ENCODE results near the gene QSOX1. TPM values are rescaled to one million over a fixed set of nuclear protein-coding genes. Genes with fewer than 3 reads are reported as not detected.

The QSOX1 gene
- total RNA-seq, 1 experiment from 2014 or later: 192 TPM

DNA sequence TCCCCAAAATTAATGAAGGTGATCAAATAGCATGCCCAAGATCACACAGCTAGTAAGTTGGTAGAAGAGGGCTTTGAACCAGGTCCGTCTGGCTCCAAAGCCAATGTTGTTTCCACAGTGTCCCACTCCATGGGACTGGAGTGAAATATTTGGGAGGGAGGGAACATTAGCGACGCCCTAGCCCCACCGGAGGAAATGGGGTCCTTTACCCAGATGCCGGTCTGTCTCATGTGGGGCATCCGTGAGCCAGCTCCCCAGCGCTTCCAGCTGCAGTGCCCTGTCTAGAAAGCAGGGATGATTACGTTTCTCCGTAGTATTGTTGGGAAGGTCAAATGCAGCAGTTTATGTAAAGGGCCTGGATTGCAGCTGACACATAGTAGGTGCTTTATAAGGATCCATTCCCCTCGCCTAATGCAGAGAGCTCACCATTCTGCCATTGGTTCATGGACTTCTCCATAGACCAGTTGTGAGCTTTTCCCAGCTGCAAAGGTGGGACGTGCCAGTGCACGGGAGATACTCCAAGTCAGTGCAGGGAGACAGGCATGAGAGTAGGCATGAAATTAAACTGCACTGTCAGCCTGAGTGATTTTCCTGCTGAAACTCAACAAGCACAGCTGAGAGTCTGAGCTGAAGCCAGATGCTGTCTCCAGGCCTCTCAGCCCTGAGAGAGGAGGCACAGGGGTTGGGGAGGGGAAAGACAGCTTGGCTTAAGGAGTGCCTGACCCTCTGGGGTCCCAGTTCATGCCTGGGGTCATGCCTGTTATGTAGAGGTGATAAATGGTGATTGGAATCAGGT lies 24.7 kb downstream of the QSOX1 start:
- Histone ChIP-seq H3K79me2 (ENCODE audit: low read length) (0 out of 2 replicates have a peak, but pooled peaks cover 1% of the 10 kb centered on the region), H3F3A (ENCODE audit: low read length, unreplicated experiment) (no peaks in the 10 kb centered on the region), H3K9me3 (ENCODE audit: low read length) (no peaks in the 10 kb centered on the region), H3K27me3 (ENCODE audit: low read length) (no peaks in the 10 kb centered on the region), H3K9me2 (replicated peaks; ENCODE audit: low read length) (no peaks in the 10 kb centered on the region), H3K36me3 (ENCODE audit: low read depth, low read length) (peaks cover 40% of the 10 kb centered on the region), H3K27ac (ENCODE audit: low read length) (no peak overlapping the region), H2AFZ (ENCODE audit: low read length) (no peak overlapping the region), H4K20me1 (ENCODE audit: low read length) (no peaks in the 10 kb centered on the region; the same call in 1 of the 2 replicates), H3K9ac (ENCODE audit: low read length) (no peak overlapping the region), H3K4me2 (ENCODE audit: low read length) (no peak overlapping the region), H3K4me3 (ENCODE audit: low read length) (no peak overlapping the region), H3K4me1 (ENCODE audit: insufficient read depth, low read length) (no peaks in the 10 kb centered on the region)
- no peak for TF ChIP-seq CTCF (conservative IDR thresholded peaks at IDR 0.05; ENCODE audit: low read depth, low read length)
- no peak for TF ChIP-seq EZH2phosphoT487 (IDR thresholded peaks at IDR 0.05; ENCODE audit: borderline replicate concordance, low read length)
- TF ChIP-seq EZH2 (IDR thresholded peaks at IDR 0.05; ENCODE audit: low read length, unreplicated experiment): no peak
- no peak for ATAC-seq
- POLR2A ChIA-PET (ENCODE audit: unreplicated experiment): no interaction called here
- no TSS peak for BruUV-seq (replicated peaks)
- intact Hi-C loops (cut with micrococcal nuclease): loop anchor here (2.0 kb wide), 1 partner anchor 313 kb away; no protein-coding TSS in a partner anchor
- DNase-seq: no peak
- CTCF ChIA-PET: no interaction called here

GRCh38 chr1:180181048-180181447 lies 26.4 kb downstream of the QSOX1 start:
- no peak for ATAC-seq
- BruUV-seq (replicated peaks): no TSS peak
- peaks cover 48% of the 10 kb centered on the region for H3K36me3 ChIP-seq (ENCODE audit: low read depth, low read length)
- H3K9me3 ChIP-seq (ENCODE audit: low read length): no peaks in the 10 kb centered on the region
- no peak overlapping the region for H3K4me3 ChIP-seq (ENCODE audit: low read length)
- ChIA-PET CTCF (interaction anchor here (0.6 kb wide), 1 partner anchor 183 kb away, joined by 3 read pairs; no protein-coding TSS in a partner anchor), POLR2A (ENCODE audit: unreplicated experiment) (no interaction called here)
- no peaks in the 10 kb centered on the region; the same call in 1 of the 2 replicates for H4K20me1 ChIP-seq (ENCODE audit: low read length)
- no peaks in the 10 kb centered on the region for H3K9me2 ChIP-seq (replicated peaks; ENCODE audit: low read length)
- H3F3A ChIP-seq (ENCODE audit: low read length, unreplicated experiment): no peaks in the 10 kb centered on the region
- intact Hi-C loops (cut with micrococcal nuclease): no loop called here
- no peaks in the 10 kb centered on the region for H3K79me2 ChIP-seq (ENCODE audit: low read length)
- TF ChIP-seq CTCF (conservative IDR thresholded peaks at IDR 0.05; ENCODE audit: low read depth, low read length): peak; percentile 49
- TF ChIP-seq EZH2 (IDR thresholded peaks at IDR 0.05; ENCODE audit: low read length, unreplicated experiment): no peak
- peak; percentile 18 for DNase-seq
- no peak overlapping the region for H3K9ac ChIP-seq (ENCODE audit: low read length)
- H3K27ac ChIP-seq (ENCODE audit: low read length): no peak overlapping the region
- no peaks in the 10 kb centered on the region for H3K27me3 ChIP-seq (ENCODE audit: low read length)
- H2AFZ ChIP-seq (ENCODE audit: low read length): no peak overlapping the region
- H3K4me1 ChIP-seq (ENCODE audit: insufficient read depth, low read length): no peaks in the 10 kb centered on the region
- no peak overlapping the region for H3K4me2 ChIP-seq (ENCODE audit: low read length)

GRCh38 chr1:180181996-180182642 lies 27.4 kb downstream of the QSOX1 start:
- intact Hi-C loops (cut with micrococcal nuclease): no loop called here
- no peaks in the 10 kb centered on the region for H3F3A ChIP-seq (ENCODE audit: low read length, unreplicated experiment)
- ChIA-PET POLR2A (ENCODE audit: unreplicated experiment) (no interaction called here), CTCF (no interaction called here)
- H3K4me3 ChIP-seq (ENCODE audit: low read length): no peak overlapping the region
- TF ChIP-seq EZH2 (IDR thresholded peaks at IDR 0.05; ENCODE audit: low read length, unreplicated experiment) (no peak), CTCF (conservative IDR thresholded peaks at IDR 0.05; ENCODE audit: low read depth, low read length) (no peak), EZH2phosphoT487 (IDR thresholded peaks at IDR 0.05; ENCODE audit: borderline replicate concordance, low read length) (no peak)
- H4K20me1 ChIP-seq (ENCODE audit: low read length): no peaks in the 10 kb centered on the region; the same call in 1 of the 2 replicates
- ATAC-seq (no peak), DNase-seq (no peak)
- H3K36me3 ChIP-seq (ENCODE audit: low read depth, low read length): peaks cover 52% of the 10 kb centered on the region
- H3K9ac ChIP-seq (ENCODE audit: low read length): no peak overlapping the region
- no peaks in the 10 kb centered on the region for H3K79me2 ChIP-seq (ENCODE audit: low read length)
- no peaks in the 10 kb centered on the region for H3K9me2 ChIP-seq (replicated peaks; ENCODE audit: low read length)
- no peaks in the 10 kb centered on the region for H3K9me3 ChIP-seq (ENCODE audit: low read length)
- H3K27ac ChIP-seq (ENCODE audit: low read length): no peak overlapping the region
- H2AFZ ChIP-seq (ENCODE audit: low read length): no peak overlapping the region
- no peaks in the 10 kb centered on the region for H3K4me1 ChIP-seq (ENCODE audit: insufficient read depth, low read length)
- no TSS peak for BruUV-seq (replicated peaks)
- no peaks in the 10 kb centered on the region for H3K27me3 ChIP-seq (ENCODE audit: low read length)
- H3K4me2 ChIP-seq (ENCODE audit: low read length): no peak overlapping the region

All from PC-3 (cell line).